Activated T-helper 17 cell treated with anti-CD3 and anti-CD28 coated beads, Interleukin-2, amount 50 U/mL, for 72 hours (primary cell): ENCODE data around the gene BDKRB2. TPM values are rescaled to one million over a fixed set of nuclear protein-coding genes. Genes with fewer than 3 reads are reported as not detected.

ENCODE experiments used
- ATAC-seq: fragments of 150-1000 bp; cut with Tn5 transposase; replicated peaks from 2 replicates; pipeline ENCODE4 v1.10.0; 2021; ENCODE audit warnings: mild to moderate bottlenecking, moderate library complexity
- H3K27ac Mint-ChIP-seq: one replicate; pipeline ENCODE4 v1.8.0; 2022; ENCODE audit warnings: mixed read lengths
- H3K27me3 Mint-ChIP-seq: one replicate; pipeline ENCODE4 v1.8.0; 2022; ENCODE audit warnings: mixed read lengths
- H3K36me3 Mint-ChIP-seq: one replicate; pipeline ENCODE4 v1.8.0; 2022; ENCODE audit warnings: low read depth, mild to moderate bottlenecking, mixed read lengths
- H3K4me1 Mint-ChIP-seq: one replicate; pipeline ENCODE4 v1.8.0; 2022; ENCODE audit warnings: mixed read lengths
- H3K4me3 Mint-ChIP-seq: one replicate; pipeline ENCODE4 v1.8.0; 2022; ENCODE audit warnings: mild to moderate bottlenecking, mixed read lengths
- H3K9me3 Mint-ChIP-seq: one replicate; pipeline ENCODE4 v1.8.0; 2022; ENCODE audit warnings: mixed read lengths
- total RNA-seq, 2 donors: library from RNA; stranded (reverse); gene quantifications; one replicate each; pipeline ENCODE4 v1.2.3, GENCODE V29; 2022

Gene BDKRB2
- total RNA-seq, 2 donors from 2014 or later = not detected

GRCh38 chr14:96284008-96284407 is 79.4 kb downstream of the BDKRB2 start:
- H3K9me3 Mint-ChIP-seq = no peaks in the 10 kb centered on the region
- H3K27me3 Mint-ChIP-seq = no peaks in the 10 kb centered on the region
- no peak overlapping the region for H3K4me3 Mint-ChIP-seq
- no peak overlapping the region for H3K27ac Mint-ChIP-seq
- ATAC-seq = no peak
- peaks cover 61% of the 10 kb centered on the region for H3K36me3 Mint-ChIP-seq
- no peaks in the 10 kb centered on the region for H3K4me1 Mint-ChIP-seq

- Mint-ChIP-seq H3K4me1 (no peaks in the 10 kb centered on the region), H3K9me3 (no peaks in the 10 kb centered on the region), H3K27me3 (no peaks in the 10 kb centered on the region), H3K36me3 (peaks cover 65% of the 10 kb centered on the region), H3K27ac (no peak overlapping the region), H3K4me3 (no peak overlapping the region)
- ATAC-seq = no peak
Measured at GRCh38 chr14:96284430-96284829, 79.8 kb downstream of the BDKRB2 start.

- Mint-ChIP-seq H3K36me3 (peaks cover 72% of the 10 kb centered on the region), H3K4me3 (no peak overlapping the region), H3K27me3 (no peaks in the 10 kb centered on the region), H3K27ac (no peak overlapping the region), H3K4me1 (no peaks in the 10 kb centered on the region), H3K9me3 (no peaks in the 10 kb centered on the region)
- ATAC-seq = no peak
Measured at GRCh38 chr14:96285667-96286066, 81.0 kb downstream of the BDKRB2 start.

GRCh38 chr14:96286251-96286650 is 81.6 kb downstream of the BDKRB2 start:
- Mint-ChIP-seq H3K36me3 (peaks cover 78% of the 10 kb centered on the region), H3K4me1 (no peaks in the 10 kb centered on the region), H3K27me3 (no peaks in the 10 kb centered on the region), H3K4me3 (no peak overlapping the region), H3K9me3 (no peaks in the 10 kb centered on the region), H3K27ac (no peak overlapping the region)
- ATAC-seq = no peak

GRCh38 chr14:96287856-96288255 is 83.2 kb downstream of the BDKRB2 start:
- Mint-ChIP-seq H3K27me3 (no peaks in the 10 kb centered on the region), H3K9me3 (no peaks in the 10 kb centered on the region), H3K36me3 (peaks cover 88% of the 10 kb centered on the region), H3K4me3 (no peak overlapping the region), H3K4me1 (no peaks in the 10 kb centered on the region), H3K27ac (no peak overlapping the region)
- ATAC-seq = no peak

Other genes with a start within 250 kb of the BDKRB2 start
- 1 to 10 TPM; 1.3 to 2.8 TPM for gene C14orf132, start 165.5 kb upstream of the BDKRB2 start, total RNA-seq
- gene BDKRB1, start 51.4 kb downstream of the BDKRB2 start, total RNA-seq = not detected
- 10 to 100 TPM; 18.3 to 20.5 TPM for gene ATG2B, start 158.5 kb downstream of the BDKRB2 start, total RNA-seq
- 10 to 100 TPM in 1 of 2 donors, 1 to 10 TPM in 1; 8.8 to 19.8 TPM for gene GSKIP, start 158.7 kb downstream of the BDKRB2 start, total RNA-seq
- under 1 TPM; 0.35 to 0.95 TPM for gene AK7, start 187.3 kb downstream of the BDKRB2 start, total RNA-seq